D721Med (cell line): ENCODE data around the gene PKM.
"Not testable (repeated sequence)": the region's sequence is repeated elsewhere in the genome, so short reads cannot be mapped to it uniquely, and the experiment has no call there.

ENCODE experiments used
- DNase-seq: peaks from one replicate; pipeline ENCODE4 v3.0.0; 2011; ENCODE audit warnings: low spot score; ENCODE audit not compliant: insufficient read length
- FAIRE-seq: peaks from 2 replicates; lab custom pipeline; 2011; peaks lifted over from hg19 to GRCh38; lab: Jason Lieb, UNC
- CTCF ChIP-seq: IDR thresholded peaks from 2 replicates; pipeline ENCODE4 v1.5.1; 2012; ENCODE audit warnings: mild to moderate bottlenecking, control low read depth; ENCODE audit not compliant: insufficient read depth; ENCODE audit errors: missing control alignments

The PKM gene

DNA sequence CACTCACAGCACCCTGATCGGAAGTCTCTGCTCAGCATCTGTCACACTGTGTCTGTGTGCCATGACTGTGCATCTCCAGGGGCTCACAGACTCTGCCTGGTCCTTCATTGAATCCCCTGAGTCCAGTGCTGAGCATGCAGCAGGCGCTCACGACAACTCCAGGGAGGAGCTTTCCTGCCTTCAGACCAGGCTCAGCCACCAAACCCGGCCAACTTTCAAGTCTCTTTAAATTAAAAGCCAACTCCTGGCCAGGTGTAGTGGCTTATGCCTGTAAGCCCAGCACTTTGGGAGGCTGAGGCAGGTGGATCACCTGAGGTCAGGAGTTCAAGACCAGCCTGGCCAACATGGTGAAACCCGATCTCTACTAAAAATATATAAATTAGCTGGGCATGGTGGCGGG, 57.6 kb downstream of the PKM start:
- TF ChIP-seq CTCF: no peak
- DNase-seq (no peak), FAIRE-seq (no peak)

DNA sequence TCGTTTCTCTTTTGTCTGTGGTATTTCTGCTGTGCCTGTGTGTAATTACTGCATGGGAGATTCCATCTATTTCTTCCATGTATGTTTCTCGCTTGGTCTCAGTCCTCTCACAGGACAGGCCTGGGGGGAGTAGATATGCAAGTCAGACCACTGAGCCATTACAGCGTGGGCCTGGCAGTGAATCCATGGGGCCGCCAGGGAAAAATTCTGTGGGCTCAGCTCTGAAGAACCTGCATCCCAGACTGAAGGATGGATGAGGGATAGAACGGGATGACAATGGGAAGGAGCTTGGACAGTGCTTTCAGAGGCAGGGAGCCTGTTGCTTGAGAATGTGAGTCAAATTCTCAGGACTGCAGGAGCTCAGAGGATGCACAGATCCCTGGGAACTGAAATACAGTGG, 58.2 kb downstream of the PKM start:
- no peak for DNase-seq
- no peak for TF ChIP-seq CTCF
- no peak for FAIRE-seq

DNA sequence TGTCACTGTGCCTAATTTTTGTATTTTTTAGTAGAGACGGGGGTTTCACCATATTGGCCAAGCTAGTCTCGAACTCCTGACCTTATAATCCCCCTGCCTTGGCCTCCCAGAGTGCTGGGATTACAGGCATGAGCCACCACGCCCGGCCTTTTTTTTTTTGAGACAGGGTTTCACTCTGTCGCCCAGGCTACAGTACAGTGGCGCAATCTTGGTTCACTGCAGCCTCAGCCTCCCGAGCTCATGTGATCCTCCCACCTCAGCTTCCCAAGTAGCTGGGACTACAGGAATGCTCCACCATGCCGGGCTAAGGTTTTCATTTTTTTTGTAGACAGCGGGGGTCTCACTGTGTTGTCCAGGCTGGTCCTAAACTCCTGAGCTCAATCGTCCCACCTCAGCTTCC, 59.0 kb downstream of the PKM start:
- FAIRE-seq, DNase-seq: not testable (repeated sequence)

DNA sequence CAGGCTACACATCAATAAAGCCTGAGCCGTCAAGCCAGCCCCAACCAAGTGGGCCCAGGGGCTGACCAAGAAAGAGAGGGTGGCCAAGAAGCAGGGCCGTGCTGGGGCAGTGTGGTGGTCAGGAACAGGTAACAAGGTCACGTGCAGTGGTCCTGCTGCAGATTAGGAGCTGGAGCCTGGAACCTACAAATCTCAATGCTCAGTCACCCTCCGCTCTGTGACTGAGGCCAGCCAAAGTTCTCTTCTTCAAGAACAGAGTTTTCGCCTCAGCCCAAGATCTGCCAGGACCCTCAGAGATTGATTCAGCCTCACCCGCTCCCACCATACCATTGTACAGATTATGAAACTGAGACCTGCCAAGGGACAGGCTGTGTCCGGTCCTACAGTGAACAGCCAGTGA, 60.3 kb downstream of the PKM start:
- DNase-seq (no peak), FAIRE-seq (no peak)
- TF ChIP-seq CTCF: no peak

GRCh38 chr15:72169921-72170611, 60.9 kb downstream of the PKM start:
- DNase-seq (no peak), FAIRE-seq (no peak)
- no peak for TF ChIP-seq CTCF

DNA sequence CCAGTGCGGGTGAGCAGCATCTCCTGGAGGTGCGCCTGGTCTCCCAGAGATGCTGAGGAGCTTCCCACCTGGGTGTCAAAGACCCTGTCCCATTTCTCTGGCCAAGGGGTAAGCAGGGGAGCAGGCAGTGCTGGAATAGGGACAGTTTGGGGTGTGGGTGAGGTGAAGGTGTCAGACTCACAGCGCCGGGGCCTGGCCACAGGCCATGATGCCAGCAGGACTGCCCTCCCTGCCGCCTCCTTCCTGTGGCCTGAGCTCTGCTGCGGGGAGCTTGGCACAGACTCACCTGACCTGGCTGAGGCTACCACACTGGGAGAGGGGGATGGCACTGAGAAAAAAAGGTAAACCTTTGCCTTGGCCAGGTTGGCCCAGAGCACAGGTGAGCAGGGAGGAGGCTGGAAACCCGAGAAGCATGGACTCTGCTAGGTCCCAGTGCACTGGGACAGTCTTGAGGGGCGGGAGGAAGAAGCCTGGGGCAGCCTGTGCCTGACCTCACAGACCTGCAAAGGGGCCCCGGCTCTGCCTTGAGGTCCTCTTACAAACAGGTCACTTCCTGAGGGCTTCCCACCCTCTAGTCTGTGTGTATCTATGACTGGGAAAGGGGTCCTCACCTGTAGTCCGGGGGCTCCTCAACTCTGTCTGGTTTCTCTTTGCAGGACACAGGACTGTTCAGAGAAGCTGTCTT, 61.6 kb downstream of the PKM start:
- FAIRE-seq (no peak), DNase-seq (no peak)
- no peak for TF ChIP-seq CTCF

DNA sequence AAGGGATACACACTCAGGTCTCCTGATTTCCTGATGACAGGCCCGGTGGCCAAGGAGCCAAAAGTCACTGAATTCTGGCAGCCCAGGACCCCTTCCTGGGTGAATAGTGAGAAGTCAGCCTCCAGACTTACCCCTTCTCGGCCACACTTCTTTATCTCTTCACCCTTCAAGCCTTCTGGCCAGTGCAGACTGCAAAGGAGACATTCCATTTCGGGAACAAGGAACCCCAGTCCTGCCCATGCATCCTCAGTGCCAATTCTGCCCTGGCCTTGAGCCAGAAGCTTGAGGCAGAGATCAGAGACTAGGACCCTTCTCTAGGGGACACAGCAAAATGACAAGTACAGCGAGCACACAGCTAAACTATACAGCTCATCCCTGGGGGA, 62.2 kb downstream of the PKM start:
- no peak for FAIRE-seq
- no peak for DNase-seq

More for the DNA sequence above, 62.2 kb downstream of the PKM start:
- no peak for TF ChIP-seq CTCF
